Transverse colon (tissue), 4 donors: ENCODE results near the gene P2RX7.

Source experiments
- CTCF ChIP-seq, 5 experiments: fragments of 200-600 bp in 3 of 5; fragments of 450-650 bp in 2 of 5; sonication (generic) in 3 of 5; IDR thresholded peaks; 1 replicate in 2 of 5; 2 replicates in 3 of 5; pipeline ENCODE4 v1.5.1; 2016 to 2017; ENCODE audit warnings: antibody characterized with exemption in 5 of 5, inconsistent platforms in 3 of 5, mild to moderate bottlenecking in 2 of 5, moderate library complexity in 1 of 5
- POLR2AphosphoS5 ChIP-seq, 3 donors: sonication (generic); formaldehyde crosslinking; IDR thresholded peaks; one replicate each; pipeline ENCODE4 v1.6.1; 2016; ENCODE audit warnings: antibody characterized with exemption in 3 of 3

GRCh38 chr12:121198949-121199348 is 66.3 kb downstream of the P2RX7 start:
- TF ChIP-seq POLR2AphosphoS5 (IDR thresholded peaks at IDR 0.05) (no peak), CTCF (IDR thresholded peaks at IDR 0.05) (no peak)
